CD4-positive, alpha-beta T cell treated with Interleukin-4 for 4 hours (primary cell): ENCODE results near the gene POLR1H.
"Not testable (repeated sequence)": the region's sequence is repeated elsewhere in the genome, so short reads cannot be mapped to it uniquely, and the experiment has no call there.

Experiments used
- DNase-seq: peaks from one replicate; pipeline ENCODE4 v3.0.0-alpha.2; 2020

Gene POLR1H

DNA sequence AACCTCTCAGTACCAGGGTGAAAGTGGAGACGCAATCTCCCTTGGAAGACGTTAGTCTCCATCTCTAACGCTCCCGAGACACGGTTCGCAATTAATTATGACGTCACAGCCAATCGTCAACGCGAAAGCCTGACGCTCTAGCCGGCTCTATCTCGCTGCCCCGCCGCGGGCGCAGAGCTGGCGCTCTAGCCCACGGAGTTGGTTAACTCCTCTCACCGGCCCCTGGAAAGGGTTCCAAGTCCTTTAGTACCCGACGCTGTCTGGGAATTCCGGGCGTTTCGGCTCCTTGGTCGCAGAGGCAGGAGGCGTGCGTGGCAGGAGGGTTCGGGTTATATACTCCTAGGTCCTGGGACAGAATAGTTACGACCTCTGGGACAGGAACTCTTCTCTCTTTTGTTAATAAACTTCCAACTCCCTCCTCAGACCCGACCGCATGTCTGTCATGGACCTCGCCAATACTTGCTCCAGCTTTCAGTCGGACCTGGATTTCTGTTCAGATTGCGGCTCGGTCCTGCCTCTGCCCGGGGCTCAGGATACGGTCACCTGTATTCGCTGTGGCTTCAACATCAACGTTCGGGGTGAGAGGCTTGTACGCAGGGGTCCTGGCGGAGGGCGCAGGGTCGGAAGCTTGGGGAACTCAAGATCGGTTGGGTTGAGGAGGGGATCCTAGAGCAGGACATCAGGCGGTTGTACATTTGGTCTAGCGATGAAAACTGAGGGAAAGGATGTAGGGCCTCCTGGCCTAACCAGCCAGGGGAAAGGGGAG lies at the start of gene POLR1H:
TSS of gene POLR1H (plus strand) at position 174 of the 766 bp plus-strand sequence. CDS start at position 434, 260 bp downstream.
- DNase-seq = peak; percentile 93

DNA sequence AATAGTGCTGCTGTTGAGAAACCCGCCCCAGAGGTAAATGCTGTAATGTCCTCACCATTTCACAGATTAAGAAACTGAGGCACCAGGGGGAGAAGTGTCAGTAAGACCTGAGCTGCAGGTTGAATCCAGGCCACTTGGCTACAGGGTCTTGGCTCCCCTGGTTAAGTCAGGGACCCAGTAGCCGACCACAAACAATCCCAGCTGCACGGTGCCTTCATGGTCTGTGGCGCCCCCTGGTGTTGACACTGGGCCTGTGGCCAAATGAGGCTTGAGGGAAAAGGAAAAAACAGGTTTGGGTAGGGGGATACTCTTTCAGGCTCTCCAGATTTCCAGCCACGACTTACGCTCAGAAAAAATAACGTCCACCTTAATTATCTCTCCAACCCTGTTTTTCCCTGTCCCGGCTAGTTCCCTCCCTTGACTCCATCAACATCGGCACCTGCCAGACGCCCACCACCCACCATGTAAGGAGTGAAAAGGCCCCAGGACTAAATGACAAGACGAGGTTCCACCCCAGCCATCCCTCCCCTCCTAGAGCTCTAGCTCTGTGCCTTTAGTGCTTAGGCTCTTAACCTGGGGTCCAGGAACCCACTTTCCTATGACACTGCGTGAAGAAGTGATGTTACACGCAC lies 47.7 kb upstream of the POLR1H start:
- DNase-seq = peak; percentile 10

- DNase-seq = no peak
Measured at GRCh38 chr6:30019819-30020218, 41.2 kb upstream of the POLR1H start.

DNA sequence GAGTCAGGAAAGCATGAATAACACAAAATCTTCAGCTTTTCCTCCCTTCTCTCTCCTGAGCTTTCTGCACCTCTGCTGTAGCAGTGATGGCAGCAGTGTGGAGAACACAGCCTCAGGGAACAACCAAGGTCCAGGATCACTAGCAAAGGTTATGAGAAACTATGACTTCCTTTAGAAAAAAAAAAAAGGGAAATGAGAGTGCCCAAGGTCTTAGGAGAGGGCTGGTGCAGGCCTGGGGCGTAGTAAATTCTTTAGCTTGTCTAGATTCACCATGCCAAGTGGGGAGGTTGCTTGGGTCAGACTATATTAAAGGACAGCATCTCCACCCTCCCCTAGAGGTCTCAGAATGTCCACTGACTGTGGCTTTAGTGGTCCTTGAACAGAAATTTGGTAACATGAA lies 40.4 kb upstream of the POLR1H start:
- DNase-seq = no peak

- DNase-seq = no peak
Measured at GRCh38 chr6:30022189-30022588, 38.9 kb upstream of the POLR1H start.

DNA sequence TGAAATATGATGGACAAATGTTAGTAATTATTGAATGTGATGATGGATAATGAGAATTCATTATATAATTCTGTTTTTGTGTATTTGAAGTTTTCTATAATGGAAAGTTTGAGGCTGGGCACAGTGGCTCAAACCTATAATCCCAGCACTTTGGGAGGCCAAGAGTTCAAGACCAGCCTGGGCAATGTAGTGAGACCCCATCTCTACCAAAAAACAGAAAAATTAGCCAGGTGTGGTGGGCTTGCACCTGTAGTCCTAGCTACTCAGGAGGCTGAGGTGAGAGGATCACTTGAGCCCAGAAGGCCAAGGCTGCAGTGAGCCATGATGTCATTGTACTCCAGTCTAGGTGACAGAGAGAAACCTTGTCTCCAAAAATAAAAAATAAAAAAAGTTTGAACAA lies 38.4 kb upstream of the POLR1H start:
- DNase-seq = not testable (repeated sequence)

DNA sequence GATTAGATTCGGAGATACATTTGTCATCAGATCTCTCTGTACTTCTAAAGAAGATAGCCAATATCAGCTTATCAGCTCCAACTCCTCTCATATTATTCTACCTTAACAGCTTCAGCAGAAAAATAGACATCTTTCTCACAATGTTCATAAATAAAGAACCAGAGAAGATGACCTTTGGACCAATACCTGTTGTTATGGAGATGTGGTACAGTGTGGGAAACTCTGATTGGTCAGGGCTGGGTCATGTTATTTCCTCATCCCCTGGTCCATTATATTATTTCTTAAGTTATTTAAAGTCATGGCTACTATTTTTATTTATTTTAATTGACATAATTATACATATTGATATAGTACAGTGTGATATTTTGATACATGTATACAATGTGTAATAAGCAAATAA lies 35.9 kb upstream of the POLR1H start:
- no peak for DNase-seq

GRCh38 chr6:30029588-30029987 lies 31.5 kb upstream of the POLR1H start:
- no peak for DNase-seq

DNA sequence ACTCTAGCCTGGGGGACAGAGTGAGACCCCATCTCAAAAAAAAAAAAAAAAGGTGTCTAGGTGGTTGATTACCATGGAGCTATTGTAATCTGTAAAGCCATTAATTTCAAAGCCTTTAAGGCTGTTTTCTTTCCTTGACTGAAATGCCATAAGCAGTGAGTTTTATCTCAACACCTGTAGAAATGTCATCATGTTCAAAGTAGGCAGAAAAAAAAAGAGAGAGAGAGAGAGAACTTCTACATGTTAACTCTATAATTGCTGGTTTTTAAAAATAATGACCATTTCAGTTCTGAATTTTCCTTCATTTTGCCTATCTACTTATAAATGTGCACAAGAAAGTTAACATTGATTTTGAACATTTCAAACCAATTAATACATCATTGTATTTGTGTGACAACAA lies 29.7 kb upstream of the POLR1H start:
- no peak for DNase-seq

GRCh38 chr6:30033440-30033839 lies 27.6 kb upstream of the POLR1H start:
- not testable (repeated sequence) for DNase-seq

GRCh38 chr6:30035784-30036183 lies 25.3 kb upstream of the POLR1H start:
- no peak for DNase-seq

DNA sequence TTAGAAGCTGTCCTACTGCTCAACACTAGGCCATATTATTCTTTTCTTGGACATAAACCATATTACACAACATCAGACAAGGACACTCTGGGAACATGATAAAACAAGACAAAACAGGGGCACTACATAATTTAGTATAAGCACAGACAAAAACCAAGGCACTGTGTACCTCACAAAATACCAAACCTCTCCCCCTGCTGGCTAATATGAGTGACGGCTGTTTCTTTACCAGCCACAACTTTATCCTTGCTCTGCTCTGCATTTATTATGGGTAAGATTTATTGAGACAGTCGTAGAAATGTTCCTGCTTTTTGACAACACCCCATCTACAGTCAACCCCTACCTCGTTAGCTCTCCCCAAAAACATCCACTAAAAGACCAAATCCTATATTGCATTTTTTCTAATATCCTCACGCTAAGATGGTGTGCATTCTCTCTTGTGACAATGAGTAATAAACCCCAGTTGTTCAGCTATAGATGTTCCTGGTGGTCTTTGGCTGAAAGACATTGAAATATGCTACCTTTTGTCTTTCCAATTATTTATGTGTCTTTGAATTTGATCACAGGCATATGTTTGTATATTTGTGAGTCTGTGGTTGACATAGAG lies 23.8 kb upstream of the POLR1H start:
- peak; percentile 6 for DNase-seq

DNA sequence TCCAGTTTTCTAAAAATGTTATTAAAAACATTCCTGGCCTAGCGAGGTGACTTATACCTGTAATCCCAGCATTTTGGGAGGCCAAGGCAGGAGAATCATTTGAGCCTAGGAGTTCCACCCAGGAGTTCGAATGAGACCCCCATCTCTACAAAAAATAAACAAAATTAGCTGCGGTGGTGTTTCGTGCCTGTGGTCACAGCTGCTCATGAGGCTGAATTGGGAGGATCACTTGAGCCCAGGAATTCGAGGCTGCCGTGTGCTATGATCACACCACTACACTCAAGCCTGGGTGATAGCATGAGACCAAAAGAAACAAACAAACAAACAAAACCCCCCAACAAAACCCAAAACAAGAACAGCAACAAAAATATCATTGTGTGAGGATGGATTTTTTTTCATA lies 19.8 kb upstream of the POLR1H start:
- no peak for DNase-seq

DNA sequence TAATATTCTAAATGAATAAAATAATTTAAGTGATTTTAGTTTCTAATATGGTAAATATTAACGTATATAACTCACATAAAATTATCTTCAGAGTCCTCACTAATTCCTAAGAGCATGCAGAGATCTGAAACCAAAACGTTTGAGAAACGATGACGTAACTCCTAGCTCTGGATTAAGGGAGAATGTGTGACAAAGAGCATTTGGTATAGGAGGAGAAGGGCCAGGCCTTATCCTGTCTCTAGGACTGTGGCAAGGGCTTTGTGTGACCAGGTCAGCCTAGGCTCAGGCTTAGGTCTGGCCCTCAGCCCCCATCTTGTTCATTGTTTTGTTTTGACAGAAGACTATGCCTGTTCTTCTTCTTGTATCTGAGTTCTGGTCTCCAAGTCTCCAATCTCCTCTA lies 19.2 kb upstream of the POLR1H start:
- DNase-seq = no peak

DNA sequence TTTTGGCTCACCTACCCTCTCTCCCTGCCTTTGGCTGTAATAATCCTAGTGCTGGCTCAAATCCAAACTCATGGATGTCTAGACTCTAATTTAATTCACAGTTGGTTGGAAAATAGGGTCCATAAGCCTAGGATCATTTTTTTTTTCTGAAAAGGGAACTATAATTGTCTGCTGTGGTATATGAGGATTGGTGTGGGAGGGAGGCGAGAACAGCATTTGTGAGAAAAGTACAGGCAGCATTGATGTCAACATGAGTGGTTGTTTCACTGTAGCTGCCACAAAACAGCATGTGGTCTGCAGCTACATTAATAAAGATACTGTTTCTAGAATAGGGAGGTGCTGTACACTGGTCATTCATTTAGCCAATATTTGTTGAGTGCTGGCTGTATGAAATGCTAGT lies 18.6 kb upstream of the POLR1H start:
- no peak for DNase-seq

GRCh38 chr6:30042914-30043313 lies 18.2 kb upstream of the POLR1H start:
- no peak for DNase-seq

DNA sequence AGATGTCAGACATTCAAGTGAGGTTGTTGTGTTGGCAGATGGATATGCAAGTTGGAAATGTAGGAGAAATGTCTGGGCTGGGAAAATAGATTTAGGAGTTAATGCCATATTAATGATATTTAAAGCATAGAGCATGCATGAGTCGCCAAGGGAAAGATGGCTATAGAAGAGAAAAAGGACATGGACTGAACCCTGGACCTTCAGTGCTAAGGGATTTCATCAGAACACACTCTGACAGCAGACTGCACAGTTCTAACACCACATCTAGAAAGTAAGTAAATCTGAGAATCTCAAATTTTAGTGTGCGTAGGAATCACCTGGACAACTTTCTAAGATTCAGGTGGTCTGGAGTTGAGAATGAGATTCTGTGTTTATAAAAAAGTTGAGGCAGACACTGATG lies 17.3 kb upstream of the POLR1H start:
- DNase-seq = no peak

DNA sequence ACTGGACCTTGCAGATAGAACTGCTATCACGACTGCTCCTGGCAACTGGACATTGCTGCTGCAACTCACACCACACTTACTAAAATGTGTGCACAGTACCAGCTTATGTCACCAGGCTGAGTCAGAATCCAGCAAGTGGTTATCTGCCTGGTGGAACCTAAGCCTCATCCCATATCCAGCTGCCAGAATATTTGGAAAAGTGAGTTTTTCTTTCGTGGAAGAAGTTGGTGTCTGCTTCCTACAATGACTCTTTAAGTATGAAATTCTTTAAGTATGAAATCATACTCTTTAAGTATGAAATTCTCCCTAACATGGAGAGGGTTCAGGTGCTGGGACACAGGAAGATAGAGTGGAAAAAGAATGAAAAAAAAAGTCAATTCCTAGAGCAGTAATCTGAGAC lies 16.4 kb upstream of the POLR1H start:
- DNase-seq = no peak

- no peak for DNase-seq
Measured at GRCh38 chr6:30047220-30047619, 13.8 kb upstream of the POLR1H start.

GRCh38 chr6:30053682-30054081 lies 7.4 kb upstream of the POLR1H start:
- no peak for DNase-seq

GRCh38 chr6:30055513-30055912 lies 5.6 kb upstream of the POLR1H start:
- DNase-seq = no peak

DNA sequence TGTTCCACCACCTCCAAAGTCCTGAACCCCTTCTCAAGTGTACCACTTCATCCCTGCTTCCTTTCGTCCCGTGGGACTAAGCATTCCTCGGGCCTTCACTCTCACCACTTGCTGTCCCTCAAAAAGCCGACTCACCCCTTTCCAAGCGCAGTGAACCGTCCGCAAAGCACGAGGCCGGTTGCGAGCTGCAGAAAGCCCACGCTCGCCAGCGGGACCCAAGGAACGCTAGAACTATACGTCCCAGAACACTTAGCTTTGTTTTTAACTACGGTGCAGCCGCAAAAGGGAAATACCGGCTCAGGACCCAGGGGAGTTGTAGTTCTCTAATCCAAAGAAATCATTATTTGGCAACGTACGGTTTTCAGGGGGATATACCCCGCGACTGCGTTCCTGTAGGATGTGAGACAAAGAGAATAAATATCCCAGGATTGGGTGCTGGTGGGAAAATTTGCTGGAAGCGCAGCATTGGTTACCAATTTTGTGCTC lies 416 bp upstream of the POLR1H start:
- no peak for DNase-seq

- DNase-seq = peak; percentile 55
Measured at GRCh38 chr6:30061858-30062458, 893 bp downstream of the POLR1H start.
